Lung (tissue), 12 donors: ENCODE results near the gene RNASEH1. TPM values are rescaled to one million over a fixed set of nuclear protein-coding genes. Genes with fewer than 3 reads are reported as not detected.

Experiments
- ATAC-seq: fragments of 200-7000 bp; cut with Tn5 transposase; one replicate; pipeline ENCODE4 v1.9.1; 2020; ENCODE audit warnings: moderate number of reproducible peaks; ENCODE audit not compliant: insufficient read depth, low FRiP score
- DNase-seq, 3 donors: peaks; one replicate each; pipeline ENCODE4 v3.0.0-alpha.2; 2013 to 2017
- H3K27ac ChIP-seq, 2 donors: one replicate each; pipeline ENCODE4 v1.5.1; 2013; ENCODE audit warnings: mild to moderate bottlenecking in 2 of 2, moderate library complexity in 2 of 2, control low read depth in 1 of 2, inconsistent platforms in 1 of 2, low read depth in 1 of 2, low read length in 1 of 2
- H3K27me3 ChIP-seq, 3 donors: one replicate each; pipeline ENCODE4 v1.5.1; 2013; ENCODE audit warnings: low read length in 2 of 3; ENCODE audit not compliant: control insufficient read depth in 3 of 3, insufficient read depth in 3 of 3
- H3K36me3 ChIP-seq, 4 donors: one replicate each; pipeline ENCODE4 v1.5.1; 2013; ENCODE audit warnings: low read length in 4 of 4, mild to moderate bottlenecking in 1 of 4, moderate library complexity in 1 of 4; ENCODE audit not compliant: control insufficient read depth in 4 of 4, insufficient read depth in 4 of 4
- H3K4me1 ChIP-seq, 5 donors: one replicate each; pipeline ENCODE4 v1.5.1; 2013; ENCODE audit warnings: low read length in 5 of 5, mild to moderate bottlenecking in 2 of 5, moderate library complexity in 1 of 5; ENCODE audit not compliant: control insufficient read depth in 5 of 5, insufficient read depth in 5 of 5
- H3K4me3 ChIP-seq: one replicate; pipeline ENCODE4 v1.5.1; 2013; ENCODE audit warnings: mild to moderate bottlenecking, control low read depth, moderate library complexity
- H3K9ac ChIP-seq, 2 donors: one replicate each; pipeline ENCODE4 v1.5.1; 2013; ENCODE audit warnings: low read length in 2 of 2, control low read depth in 1 of 2; ENCODE audit not compliant: insufficient read depth in 1 of 2
- H3K9me3 ChIP-seq, 4 donors: one replicate each; pipeline ENCODE4 v1.5.1; 2013; ENCODE audit warnings: low read length in 3 of 4, mild to moderate bottlenecking in 1 of 4, moderate library complexity in 1 of 4; ENCODE audit not compliant: control insufficient read depth in 4 of 4, insufficient read depth in 3 of 4
- WGBS, 2 donors: extraction: QIAGEN DNeasy Blood & Tissue Kit; methylation state at CpG; one replicate each; pipeline ENCODE4 v1.1.7; 2013; 5-methylcytosine and 5-hydroxymethylcytosine counted together
- polyA plus RNA-seq, 2 donors: library from polyadenylated mRNA; stranded (reverse); fragments of 200-250 nt; gene quantifications; one replicate each; pipeline ENCODE4 v1.2.1, GENCODE V29; 2013
- total RNA-seq, 2 donors: library from RNA; depleted of rRNA in 1 of 2; stranded (reverse); fragments of >200 nt in 1 of 2; gene quantifications; one replicate each; pipeline ENCODE4 v1.2.1, GENCODE V29; 2014 to 2021
- TF ChIP-seq, protein P1 (sequence below): IDR thresholded peaks from 2 replicates; pipeline ENCODE4 v1.5.1; 2012; ENCODE audit warnings: mild to moderate bottlenecking; ENCODE audit errors: control extremely low read depth, extremely low read depth
- donor health status: control.
- donor health status: control.
- donor health status: Bipolar disorder and iron deficiency.
- donor health status: healthy.
- donor health status: DM: yes; HTN: yes; CAD: no.

Gene RNASEH1
- total and polyA plus RNA-seq, 4 donors = 9.6 to 24.5 (median 15.2) TPM

DNA sequence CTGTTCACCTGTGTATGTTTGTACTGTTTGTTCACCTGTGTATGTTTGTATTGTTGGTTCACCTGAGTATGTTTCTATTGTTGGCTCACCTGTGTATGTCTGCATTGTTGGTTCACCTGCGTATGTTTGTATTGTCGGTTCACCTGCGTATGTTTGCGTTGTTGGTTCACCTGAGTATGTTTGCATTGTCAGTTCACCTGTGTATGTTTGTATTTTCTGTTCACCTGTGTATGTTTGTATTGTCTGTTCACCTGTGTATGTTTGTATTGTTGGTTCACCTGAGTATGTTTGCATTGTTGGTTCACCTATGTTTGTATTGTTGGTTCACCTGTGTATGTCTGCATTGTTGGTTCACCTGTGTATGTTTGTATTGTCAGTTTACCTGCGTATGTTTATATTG lies 53.4 kb downstream of the RNASEH1 start:
- H3K27ac ChIP-seq = no peak overlapping the region
- TF ChIP-seq, protein P1, sequence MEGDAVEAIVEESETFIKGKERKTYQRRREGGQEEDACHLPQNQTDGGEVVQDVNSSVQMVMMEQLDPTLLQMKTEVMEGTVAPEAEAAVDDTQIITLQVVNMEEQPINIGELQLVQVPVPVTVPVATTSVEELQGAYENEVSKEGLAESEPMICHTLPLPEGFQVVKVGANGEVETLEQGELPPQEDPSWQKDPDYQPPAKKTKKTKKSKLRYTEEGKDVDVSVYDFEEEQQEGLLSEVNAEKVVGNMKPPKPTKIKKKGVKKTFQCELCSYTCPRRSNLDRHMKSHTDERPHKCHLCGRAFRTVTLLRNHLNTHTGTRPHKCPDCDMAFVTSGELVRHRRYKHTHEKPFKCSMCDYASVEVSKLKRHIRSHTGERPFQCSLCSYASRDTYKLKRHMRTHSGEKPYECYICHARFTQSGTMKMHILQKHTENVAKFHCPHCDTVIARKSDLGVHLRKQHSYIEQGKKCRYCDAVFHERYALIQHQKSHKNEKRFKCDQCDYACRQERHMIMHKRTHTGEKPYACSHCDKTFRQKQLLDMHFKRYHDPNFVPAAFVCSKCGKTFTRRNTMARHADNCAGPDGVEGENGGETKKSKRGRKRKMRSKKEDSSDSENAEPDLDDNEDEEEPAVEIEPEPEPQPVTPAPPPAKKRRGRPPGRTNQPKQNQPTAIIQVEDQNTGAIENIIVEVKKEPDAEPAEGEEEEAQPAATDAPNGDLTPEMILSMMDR = no peak
- whole genome bisulfite sequencing, 2 donors = 95 to 97% methylated on average over 5 of the region's 5 CpGs
- H3K9me3 ChIP-seq = peaks cover 0 to 2% (median under 1%) of the 10 kb centered on the region in 4 donors
- DNase-seq = no peak
- no peaks in the 10 kb centered on the region for H3K4me1 ChIP-seq
- ATAC-seq = no peak
- no peak overlapping the region for H3K4me3 ChIP-seq
- H3K27me3 ChIP-seq = peaks cover 0 to 2% (median 0%) of the 10 kb centered on the region in 3 donors
- H3K36me3 ChIP-seq = peaks cover 0 to 27% (median 14%) of the 10 kb centered on the region in 4 donors
- no peak overlapping the region for H3K9ac ChIP-seq

DNA sequence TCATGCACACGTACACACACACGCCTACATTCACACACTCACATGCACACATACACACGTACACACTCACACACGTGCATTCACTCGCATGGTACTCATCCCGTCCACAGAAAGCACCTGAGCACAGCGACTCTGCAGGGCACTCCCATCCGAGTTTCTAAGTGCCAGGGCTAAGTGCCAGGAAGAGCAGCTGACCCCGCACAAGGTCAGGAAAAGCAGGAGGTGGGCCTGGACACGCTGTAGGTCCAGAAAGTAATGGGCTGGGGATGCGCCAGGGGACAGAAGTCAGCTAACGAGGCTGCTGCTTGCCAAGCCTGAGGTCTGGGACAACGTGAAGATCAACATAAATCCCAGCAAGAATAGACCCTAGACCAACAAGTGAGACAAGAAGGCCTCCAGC lies 54.6 kb downstream of the RNASEH1 start:
- Histone ChIP-seq H3K9me3 (peaks cover 0 to 2% (median under 1%) of the 10 kb centered on the region in 4 donors), H3K27me3 (peaks cover 0 to 2% (median 0%) of the 10 kb centered on the region in 3 donors), H3K27ac (no peak overlapping the region), H3K4me3 (no peak overlapping the region), H3K9ac (no peak overlapping the region), H3K36me3 (peaks cover 4 to 33% (median 16%) of the 10 kb centered on the region in 4 donors), H3K4me1 (no peaks in the 10 kb centered on the region)
- ATAC-seq = no peak
- DNase-seq = no peak
- 84 to 94% methylated on average over 13 of the region's 13 CpGs for WGBS, 2 donors
- TF ChIP-seq, protein P1 = no peak

DNA sequence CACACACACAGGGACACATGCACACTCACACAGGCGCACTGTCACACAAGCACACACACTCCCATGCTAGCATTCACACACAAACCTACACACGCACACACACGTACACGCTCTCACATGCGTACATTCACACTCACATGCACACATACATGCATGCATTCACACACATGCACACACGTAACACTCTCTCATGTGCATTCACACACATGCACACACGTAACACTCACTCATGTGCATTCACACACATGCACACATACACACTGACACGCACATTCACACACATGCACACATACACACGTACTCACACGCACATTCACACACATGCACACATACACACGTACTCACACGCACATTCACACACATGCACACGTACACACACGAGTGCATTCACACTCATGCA lies 55.1 kb downstream of the RNASEH1 start:
- no peak overlapping the region for H3K4me3 ChIP-seq
- 92 to 95% methylated on average over 14 of the region's 14 CpGs for WGBS, 2 donors
- DNase-seq (no peak), ATAC-seq (no peak)
- TF ChIP-seq, protein P1 = no peak
- H3K36me3 ChIP-seq = peaks cover 7 to 36% (median 19%) of the 10 kb centered on the region in 4 donors
- H3K27ac ChIP-seq = no peak overlapping the region
- peak overlapping the region in 1 of 2 donors; percentile 34 for H3K9ac ChIP-seq
- H3K27me3 ChIP-seq = peaks cover 0 to 2% (median 0%) of the 10 kb centered on the region in 3 donors
- H3K4me1 ChIP-seq = no peaks in the 10 kb centered on the region
- peaks cover 0 to 2% (median under 1%) of the 10 kb centered on the region in 4 donors for H3K9me3 ChIP-seq
